Right ventricle myocardium superior (tissue), 1 donor: Measurements from ENCODE around the gene ZNF746. TPM values are rescaled to one million over a fixed set of nuclear protein-coding genes. Genes with fewer than 3 reads are reported as not detected.

Experiments used
- ATAC-seq: fragments of 200-7000 bp; cut with Tn5 transposase; one replicate; pipeline ENCODE4 v1.9.1; 2020; ENCODE audit warnings: mild to moderate bottlenecking; ENCODE audit not compliant: poor library complexity
- DNase-seq: peaks from one replicate; pipeline ENCODE4 v3.0.0-alpha.2; 2020
- intact Hi-C: fragments of 100-400 bp; cut with DNase I; formaldehyde crosslinking; loops from one replicate; pipeline ENCODE4 v1.11.2; 2022
- long read RNA-seq: library from polyadenylated mRNA; unstranded; transcript quantifications from one replicate; pipeline ENCODE4 v2.0.0, GENCODE V29; 2021
- total RNA-seq: library from RNA; stranded (reverse); fragmentation: NEBNext Ultra II Directional; extraction: Animal tissue kit (Norgen Biotek cat#: 25700); gene quantifications from one replicate; pipeline ENCODE4 v1.2.1, GENCODE V29; 2021
- donor health status: DM: no; HTN: yes; CAD: no; lungs with severe emphysema.

Gene ZNF746
- 6.7 TPM for total RNA-seq
- long read RNA-seq, transcript ZNF746-202 (7 exons, 3,797 nt): minor isoform, 5 of 27 reads
- long read RNA-seq, transcript ZNF746-205 (7 exons, 3,949 nt): major isoform, 8 of 27 reads
- long read RNA-seq, transcript ZNF746-201 (7 exons, 3,806 nt): minor isoform, 5 of 27 reads
- long read RNA-seq, partial matches to known transcripts: 1 of 27 reads
- long read RNA-seq, other reads (novel, unspliced or antisense): 7 of 27 reads

GRCh38 chr7:149497467-149498261 is at the start of gene ZNF746:
Gene ZNF746 (minus strand): TSS chr7:149497809. CDS start chr7:149497536, 273 bp downstream.
- peak; percentile 96 for ATAC-seq
- DNase-seq: peak; percentile 93
- intact Hi-C loops: loop anchor here (10.0 kb wide), 1 partner anchor 127 kb away; no protein-coding TSS in a partner anchor

GRCh38 chr7:149547126-149547525 is 49.5 kb upstream of the ZNF746 start:
- ATAC-seq (no peak), DNase-seq (no peak)
- intact Hi-C loops: no loop called here

GRCh38 chr7:149546331-149546730 is 48.7 kb upstream of the ZNF746 start:
- intact Hi-C loops: no loop called here
- no peak for ATAC-seq
- no peak for DNase-seq

GRCh38 chr7:149544028-149544427 is 46.4 kb upstream of the ZNF746 start:
- no peak for DNase-seq
- no peak for ATAC-seq
- intact Hi-C loops: no loop called here

GRCh38 chr7:149532654-149533053 is 35.0 kb upstream of the ZNF746 start:
- intact Hi-C loops: no loop called here
- ATAC-seq (no peak), DNase-seq (no peak)

- no peak for DNase-seq
- intact Hi-C loops: no loop called here
- ATAC-seq: no peak
These were observed 31.6 kb upstream of the ZNF746 start for GRCh38 chr7:149529136-149529718.

GRCh38 chr7:149527414-149527813 is 29.8 kb upstream of the ZNF746 start:
- no peak for DNase-seq
- intact Hi-C loops: no loop called here
- no peak for ATAC-seq

- no peak for DNase-seq
- no peak for ATAC-seq
- intact Hi-C loops: no loop called here
These were observed 27.7 kb upstream of the ZNF746 start for GRCh38 chr7:149525280-149525679.

GRCh38 chr7:149524394-149524793 is 26.8 kb upstream of the ZNF746 start:
- DNase-seq (no peak), ATAC-seq (no peak)
- intact Hi-C loops: no loop called here

GRCh38 chr7:149510248-149510647 is 12.6 kb upstream of the ZNF746 start:
- ATAC-seq (no peak), DNase-seq (no peak)
- intact Hi-C loops: no loop called here

- DNase-seq: no peak
- intact Hi-C loops: no loop called here
- no peak for ATAC-seq
These were observed 12.2 kb upstream of the ZNF746 start for GRCh38 chr7:149509774-149510173.

- DNase-seq: no peak
- ATAC-seq: no peak
- intact Hi-C loops: no loop called here
These were observed 7.9 kb upstream of the ZNF746 start for GRCh38 chr7:149505551-149505950.

- intact Hi-C loops: no loop called here
- DNase-seq (peak; percentile 36), ATAC-seq (no peak)
These were observed 4.0 kb upstream of the ZNF746 start for GRCh38 chr7:149501651-149502050.

- intact Hi-C loops: no loop called here
- no peak for ATAC-seq
- no peak for DNase-seq
These were observed 3.3 kb upstream of the ZNF746 start for GRCh38 chr7:149500910-149501309.

- intact Hi-C loops: no loop called here
- ATAC-seq (no peak), DNase-seq (no peak)
These were observed 2.6 kb upstream of the ZNF746 start for GRCh38 chr7:149500201-149500600.

- DNase-seq (no peak), ATAC-seq (no peak)
- intact Hi-C loops: loop anchor here (10.0 kb wide), 1 partner anchor 126 kb away; no protein-coding TSS in a partner anchor
These were observed 1.2 kb upstream of the ZNF746 start for GRCh38 chr7:149498811-149499210.

GRCh38 chr7:149496642-149497391 is 792 bp downstream of the ZNF746 start:
- intact Hi-C loops: loop anchor here (10.0 kb wide), 1 partner anchor 128 kb away; no protein-coding TSS in a partner anchor

GRCh38 chr7:149495785-149496641 is 1.6 kb downstream of the ZNF746 start:
- ATAC-seq (peak; percentile 53), DNase-seq (peak; percentile 82)
- intact Hi-C loops: loop anchor here (10.0 kb wide), 1 partner anchor 129 kb away; no protein-coding TSS in a partner anchor

More at GRCh38 chr7:149496642-149497391, 792 bp downstream of the ZNF746 start:
- peak; percentile 69 for DNase-seq
- peak; percentile 39 for ATAC-seq
